Coronary artery (tissue), 2 donors: ENCODE data around the gene PANX1.

ENCODE experiments used
- DNase-seq: peaks from one replicate; pipeline ENCODE4 v3.0.0-alpha.2; 2017; ENCODE audit warnings: low spot score
- H3K27ac ChIP-seq, 2 donors: fragments of 200-600 bp; sonication (generic); one replicate each; pipeline ENCODE4 v1.5.1; 2016 to 2019
- H3K4me3 ChIP-seq: fragments of 200-600 bp; sonication (generic); 2 replicates; pipeline ENCODE4 v1.5.1; 2016; ENCODE audit warnings: mild to moderate bottlenecking, moderate library complexity
- TF ChIP-seq, protein P1 (sequence below): fragments of 200-600 bp; sonication (generic); IDR thresholded peaks from one replicate; pipeline ENCODE4 v1.5.1; 2019; ENCODE audit warnings: antibody characterized with exemption

Gene PANX1, protein sequence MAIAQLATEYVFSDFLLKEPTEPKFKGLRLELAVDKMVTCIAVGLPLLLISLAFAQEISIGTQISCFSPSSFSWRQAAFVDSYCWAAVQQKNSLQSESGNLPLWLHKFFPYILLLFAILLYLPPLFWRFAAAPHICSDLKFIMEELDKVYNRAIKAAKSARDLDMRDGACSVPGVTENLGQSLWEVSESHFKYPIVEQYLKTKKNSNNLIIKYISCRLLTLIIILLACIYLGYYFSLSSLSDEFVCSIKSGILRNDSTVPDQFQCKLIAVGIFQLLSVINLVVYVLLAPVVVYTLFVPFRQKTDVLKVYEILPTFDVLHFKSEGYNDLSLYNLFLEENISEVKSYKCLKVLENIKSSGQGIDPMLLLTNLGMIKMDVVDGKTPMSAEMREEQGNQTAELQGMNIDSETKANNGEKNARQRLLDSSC

DNA sequence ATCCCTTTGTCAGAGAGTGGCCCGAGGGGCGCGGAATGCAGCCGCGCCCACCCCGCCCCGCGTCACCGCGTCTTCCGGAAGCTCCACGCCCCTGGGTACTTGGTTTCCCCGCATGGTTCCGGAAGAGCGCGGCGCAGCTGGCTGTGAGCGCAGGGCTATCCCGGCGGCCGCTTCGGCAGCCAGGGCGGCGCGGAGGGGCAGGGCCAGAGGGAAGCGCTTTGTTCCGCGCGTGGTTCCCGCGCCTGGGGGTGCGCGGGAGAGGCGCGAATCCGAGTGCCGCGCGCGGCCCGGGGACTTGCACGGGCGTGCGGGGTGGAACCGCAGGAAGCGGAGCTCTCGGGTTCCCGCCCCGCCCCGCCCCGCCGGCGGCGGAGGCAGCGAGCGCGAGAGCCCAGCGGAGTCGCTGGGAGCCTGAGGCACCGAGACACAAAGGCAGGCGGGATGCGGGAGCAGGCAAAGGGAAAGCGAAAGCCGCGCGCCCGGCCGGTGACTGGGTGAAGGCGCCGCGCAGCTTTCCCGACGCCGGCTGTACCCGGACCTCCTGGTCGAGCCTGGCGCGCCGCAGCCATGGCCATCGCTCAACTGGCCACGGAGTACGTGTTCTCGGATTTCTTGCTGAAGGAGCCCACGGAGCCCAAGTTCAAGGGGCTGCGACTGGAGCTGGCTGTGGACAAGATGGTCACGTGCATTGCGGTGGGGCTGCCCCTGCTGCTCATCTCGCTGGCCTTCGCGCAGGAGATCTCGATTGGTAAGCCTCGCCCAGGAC lies at the start of gene PANX1:
TSS of gene PANX1 (plus strand) at position 96 of the 766 bp plus-strand sequence. CDS start at position 568, 472 bp downstream.
- TF ChIP-seq, protein P1, sequence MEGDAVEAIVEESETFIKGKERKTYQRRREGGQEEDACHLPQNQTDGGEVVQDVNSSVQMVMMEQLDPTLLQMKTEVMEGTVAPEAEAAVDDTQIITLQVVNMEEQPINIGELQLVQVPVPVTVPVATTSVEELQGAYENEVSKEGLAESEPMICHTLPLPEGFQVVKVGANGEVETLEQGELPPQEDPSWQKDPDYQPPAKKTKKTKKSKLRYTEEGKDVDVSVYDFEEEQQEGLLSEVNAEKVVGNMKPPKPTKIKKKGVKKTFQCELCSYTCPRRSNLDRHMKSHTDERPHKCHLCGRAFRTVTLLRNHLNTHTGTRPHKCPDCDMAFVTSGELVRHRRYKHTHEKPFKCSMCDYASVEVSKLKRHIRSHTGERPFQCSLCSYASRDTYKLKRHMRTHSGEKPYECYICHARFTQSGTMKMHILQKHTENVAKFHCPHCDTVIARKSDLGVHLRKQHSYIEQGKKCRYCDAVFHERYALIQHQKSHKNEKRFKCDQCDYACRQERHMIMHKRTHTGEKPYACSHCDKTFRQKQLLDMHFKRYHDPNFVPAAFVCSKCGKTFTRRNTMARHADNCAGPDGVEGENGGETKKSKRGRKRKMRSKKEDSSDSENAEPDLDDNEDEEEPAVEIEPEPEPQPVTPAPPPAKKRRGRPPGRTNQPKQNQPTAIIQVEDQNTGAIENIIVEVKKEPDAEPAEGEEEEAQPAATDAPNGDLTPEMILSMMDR: no peak
- Histone ChIP-seq H3K27ac (peak within 1 kb of the TSS; percentile 83 to 98), H3K4me3 (peak within 1 kb of the TSS; percentile 89)
- peak; percentile 89 for DNase-seq

DNA sequence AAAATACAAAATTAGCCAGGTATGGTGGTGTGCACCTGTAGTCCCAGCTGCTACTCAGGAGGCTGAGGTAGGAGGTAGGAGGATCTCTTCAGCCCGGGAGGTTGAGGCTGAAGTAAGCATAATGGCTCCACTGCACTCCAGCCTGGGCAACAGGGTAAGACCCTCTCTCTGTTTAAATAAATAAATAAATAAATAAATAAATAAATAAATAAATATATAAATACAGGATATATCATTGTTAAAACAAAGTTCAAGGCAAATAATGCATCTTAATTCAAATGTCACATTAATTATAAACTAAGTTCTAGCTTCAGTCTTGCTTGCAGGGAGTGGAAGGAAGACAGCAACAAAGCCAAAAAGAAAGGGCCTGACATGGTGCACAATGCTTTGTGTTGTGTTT lies 44.5 kb upstream of the PANX1 start:
- DNase-seq: no peak
- no peak overlapping the region for H3K4me3 ChIP-seq
- no peak overlapping the region for H3K27ac ChIP-seq
- TF ChIP-seq, protein P1: no peak

DNA sequence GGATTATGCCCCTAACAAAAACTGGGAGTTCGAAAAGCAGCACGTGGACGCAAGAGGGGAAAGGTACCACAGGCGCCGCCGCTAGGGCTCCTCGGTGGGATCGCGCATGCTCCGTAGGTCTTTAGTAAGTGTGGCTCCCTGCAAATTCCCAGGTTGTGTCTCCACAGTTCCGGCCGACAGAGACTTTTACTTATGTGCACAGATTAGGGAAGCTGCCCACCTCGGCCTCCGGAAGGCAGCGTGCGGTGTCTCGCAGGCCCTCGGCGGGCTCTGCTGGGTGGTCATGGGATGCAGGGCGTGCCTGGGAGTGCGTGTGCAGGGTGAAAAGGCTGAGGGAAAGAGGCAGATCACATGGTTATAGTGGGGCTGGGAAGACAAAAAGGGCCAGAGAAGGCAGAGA lies 39.7 kb upstream of the PANX1 start:
- no peak for DNase-seq
- no peak overlapping the region for H3K4me3 ChIP-seq
- TF ChIP-seq, protein P1: no peak
- H3K27ac ChIP-seq: no peak overlapping the region

DNA sequence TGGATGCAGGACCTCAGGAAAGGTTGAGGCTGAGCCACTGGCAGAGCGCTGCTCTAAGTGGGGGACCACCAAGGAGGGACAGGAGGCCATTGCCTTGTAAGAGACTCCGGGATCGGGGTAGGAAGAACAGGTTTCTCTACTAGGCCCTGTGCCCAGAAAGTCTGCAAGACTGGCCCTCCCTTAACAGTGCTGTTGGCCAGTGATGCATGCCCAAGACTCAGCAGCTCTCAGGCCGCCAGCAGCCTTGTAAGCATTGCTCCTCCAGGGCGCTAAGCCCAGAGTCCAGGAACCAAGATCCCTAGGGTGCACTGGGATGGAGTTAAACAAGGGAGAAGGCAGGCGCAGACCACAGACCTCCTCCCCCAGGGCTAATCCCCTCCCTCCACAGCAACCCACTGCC lies 39.3 kb upstream of the PANX1 start:
- TF ChIP-seq, protein P1: no peak
- H3K4me3 ChIP-seq: no peak overlapping the region
- no peak overlapping the region for H3K27ac ChIP-seq
- no peak for DNase-seq

DNA sequence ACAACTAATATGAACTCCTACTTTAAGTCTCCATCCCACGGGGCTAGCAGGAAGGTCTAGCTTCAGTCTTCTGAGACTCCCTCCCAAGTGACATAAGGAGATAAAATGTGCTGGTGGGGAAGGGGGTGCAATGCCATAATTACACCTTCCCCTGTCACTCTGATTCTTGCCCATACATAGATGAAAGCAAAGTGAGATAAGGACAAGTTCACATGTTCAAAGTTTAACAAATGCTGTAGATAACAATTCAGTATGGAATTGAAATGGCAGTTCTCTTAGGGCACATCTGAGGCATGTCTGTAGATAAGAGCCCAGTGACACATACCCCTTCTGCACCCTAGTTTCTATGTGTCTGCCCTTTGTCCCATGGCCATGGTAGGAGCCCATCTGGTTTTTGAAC lies 38.2 kb upstream of the PANX1 start:
- no peak for DNase-seq
- Histone ChIP-seq H3K4me3 (no peak overlapping the region), H3K27ac (no peak overlapping the region)
- TF ChIP-seq, protein P1: no peak

DNA sequence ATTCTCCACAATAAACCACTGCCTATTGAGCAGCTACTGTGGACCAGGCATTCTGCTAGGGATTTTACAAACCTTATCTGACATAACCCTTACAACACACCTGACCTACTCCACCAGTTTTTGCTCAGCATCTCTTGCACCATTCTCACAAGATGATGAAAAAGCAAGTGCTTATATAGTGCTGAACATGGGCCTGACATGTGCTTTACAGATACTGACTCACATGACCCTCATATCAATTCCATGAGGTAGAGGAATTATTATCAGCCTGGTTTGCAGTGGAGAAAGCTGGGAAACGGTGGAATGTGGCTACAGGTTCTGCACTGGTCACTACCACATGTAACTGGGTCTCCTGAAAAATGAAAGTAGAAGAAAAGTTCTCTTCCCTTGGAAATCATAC lies 37.5 kb upstream of the PANX1 start:
- no peak for DNase-seq
- no peak overlapping the region for H3K4me3 ChIP-seq
- TF ChIP-seq, protein P1: no peak
- H3K27ac ChIP-seq: no peak overlapping the region
